Measurements from ENCODE around the gene SGPP2. TPM values are rescaled to one million over a fixed set of nuclear protein-coding genes. Genes with fewer than 3 reads are reported as not detected.
A peak's percentile ranks its signal among the peaks of the same experiment; 100 is the strongest.

SGPP2 gene
- total RNA-seq, 6 experiments from 2014 or later, result not detected

GRCh38 chr2:222561817-222562645 lies 137.7 kb downstream of the SGPP2 start:
- no peaks in the 10 kb centered on the region for H3K9me3 Mint-ChIP-seq
- peaks cover 11% of the 10 kb centered on the region for H3K36me3 Mint-ChIP-seq (ENCODE audit: low read depth)
- peaks cover 3% of the 10 kb centered on the region for H3K27me3 Mint-ChIP-seq (ENCODE audit: insufficient read depth)
- no peak overlapping the region for H3K27ac Mint-ChIP-seq
- DNase-seq, result peak; percentile 33
- H3K4me3 Mint-ChIP-seq, result no peak overlapping the region
- no peaks in the 10 kb centered on the region for H3K4me1 Mint-ChIP-seq (ENCODE audit: low read depth)
- TF ChIP-seq CTCF (IDR thresholded peaks at IDR 0.05), result peak; percentile 81

DNA sequence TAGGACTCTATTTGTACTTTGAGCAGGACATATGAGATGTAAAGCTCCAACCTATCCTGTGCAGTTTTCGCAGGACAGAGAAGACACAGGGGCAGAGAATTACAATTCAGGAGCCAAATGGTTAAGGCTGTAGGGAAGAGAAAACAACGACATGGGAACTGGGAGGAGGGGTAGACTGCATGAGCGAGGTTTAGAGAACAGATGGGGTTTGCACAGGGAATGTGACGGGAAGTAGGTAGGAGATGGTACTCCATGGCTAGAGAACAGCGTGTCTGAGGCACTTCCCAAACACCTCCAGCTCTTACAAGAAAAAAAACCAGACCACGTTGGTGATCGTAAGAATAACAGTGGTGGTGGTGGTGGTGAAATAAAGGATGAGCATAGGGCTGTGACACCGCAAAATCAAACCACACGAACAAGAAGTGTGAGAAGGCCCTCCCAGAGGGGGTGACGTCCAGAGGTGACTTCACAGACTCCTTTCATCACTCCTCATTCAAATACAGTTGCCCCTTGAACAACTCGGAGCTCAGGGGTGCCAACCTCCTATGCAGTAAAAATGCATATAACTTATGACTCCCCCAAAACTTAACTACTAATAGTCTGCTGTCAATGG lies 138.9 kb downstream of the SGPP2 start:
- DNase-seq, result no peak
- Mint-ChIP-seq H3K9me3 (no peaks in the 10 kb centered on the region), H3K4me1 (ENCODE audit: low read depth) (no peaks in the 10 kb centered on the region), H3K27me3 (ENCODE audit: insufficient read depth) (peaks cover under 1% of the 10 kb centered on the region; the same call in 1 of the 2 replicates), H3K4me3 (no peak overlapping the region), H3K36me3 (ENCODE audit: low read depth) (peaks cover 11% of the 10 kb centered on the region), H3K27ac (no peak overlapping the region)
- no peak for TF ChIP-seq CTCF (IDR thresholded peaks at IDR 0.05)

GRCh38 chr2:222563936-222564335 lies 139.6 kb downstream of the SGPP2 start:
- H3K27me3 Mint-ChIP-seq (ENCODE audit: insufficient read depth), result no peaks in the 10 kb centered on the region
- no peak overlapping the region for H3K27ac Mint-ChIP-seq
- DNase-seq, result no peak
- H3K9me3 Mint-ChIP-seq, result no peaks in the 10 kb centered on the region
- H3K36me3 Mint-ChIP-seq (ENCODE audit: low read depth), result peaks cover 11% of the 10 kb centered on the region
- no peak for TF ChIP-seq CTCF (IDR thresholded peaks at IDR 0.05)
- H3K4me1 Mint-ChIP-seq (ENCODE audit: low read depth), result peaks cover 1% of the 10 kb centered on the region
- H3K4me3 Mint-ChIP-seq, result no peak overlapping the region

GRCh38 chr2:222566229-222566628 lies 141.9 kb downstream of the SGPP2 start:
- no peak overlapping the region for H3K27ac Mint-ChIP-seq
- H3K27me3 Mint-ChIP-seq (ENCODE audit: insufficient read depth), result no peaks in the 10 kb centered on the region
- no peaks in the 10 kb centered on the region for H3K9me3 Mint-ChIP-seq
- TF ChIP-seq CTCF (IDR thresholded peaks at IDR 0.05), result no peak
- H3K36me3 Mint-ChIP-seq (ENCODE audit: low read depth), result peaks cover 16% of the 10 kb centered on the region
- H3K4me1 Mint-ChIP-seq (ENCODE audit: low read depth), result peaks cover 24% of the 10 kb centered on the region
- no peak overlapping the region for H3K4me3 Mint-ChIP-seq
- no peak for DNase-seq

DNA sequence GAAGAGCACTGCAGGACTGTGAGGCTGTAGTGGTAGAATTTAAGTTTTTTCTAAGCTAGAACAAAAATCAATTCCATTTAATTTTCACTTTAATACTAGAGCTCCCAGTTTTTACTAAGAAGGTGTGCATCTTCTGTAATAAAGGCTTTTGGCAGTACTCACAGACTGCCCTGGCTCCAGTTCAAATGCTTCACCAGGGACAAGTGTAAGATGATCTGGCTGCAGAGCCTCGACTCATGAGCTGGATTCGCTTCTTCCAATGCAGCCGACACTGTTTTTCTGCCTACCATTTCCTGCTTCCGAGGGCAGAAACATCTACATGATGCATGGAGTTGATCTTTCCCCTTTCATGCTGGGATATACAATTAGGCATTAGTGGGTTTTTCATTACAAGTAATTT lies 144.5 kb downstream of the SGPP2 start:
- TF ChIP-seq CTCF (IDR thresholded peaks at IDR 0.05), result no peak
- no peaks in the 10 kb centered on the region for H3K27me3 Mint-ChIP-seq (ENCODE audit: insufficient read depth)
- H3K36me3 Mint-ChIP-seq (ENCODE audit: low read depth), result peaks cover 30% of the 10 kb centered on the region
- H3K4me1 Mint-ChIP-seq (ENCODE audit: low read depth), result peaks cover 51% of the 10 kb centered on the region
- H3K4me3 Mint-ChIP-seq, result no peak overlapping the region
- no peaks in the 10 kb centered on the region for H3K9me3 Mint-ChIP-seq
- DNase-seq, result peak; percentile 42
- H3K27ac Mint-ChIP-seq, result no peak overlapping the region
